Skeletal muscle tissue (tissue), 4 donors: ENCODE results near the gene IPO4. TPM values are rescaled to one million over a fixed set of nuclear protein-coding genes. Genes with fewer than 3 reads are reported as not detected.

ENCODE experiments used
- H3K27ac ChIP-seq: one replicate; pipeline ENCODE4 v1.7.0; 2013; ENCODE audit warnings: mild to moderate bottlenecking, low read depth, low read length, inconsistent platforms
- H3K27me3 ChIP-seq, 3 donors: one replicate each; pipeline ENCODE4 v1.7.0; 2013; ENCODE audit warnings: low read length in 3 of 3; ENCODE audit not compliant: control insufficient read depth in 3 of 3, insufficient read depth in 3 of 3
- H3K36me3 ChIP-seq, 3 donors: one replicate each; pipeline ENCODE4 v1.7.0; 2013; ENCODE audit warnings: low read length in 3 of 3; ENCODE audit not compliant: control insufficient read depth in 3 of 3, insufficient read depth in 3 of 3
- H3K4me1 ChIP-seq, 3 donors: one replicate each; pipeline ENCODE4 v1.7.0; 2013; ENCODE audit warnings: low read length in 3 of 3, mild to moderate bottlenecking in 3 of 3; ENCODE audit not compliant: control insufficient read depth in 3 of 3, insufficient read depth in 3 of 3
- H3K4me3 ChIP-seq, 3 donors: one replicate each; pipeline ENCODE4 v1.7.0; 2013; ENCODE audit warnings: low read length in 3 of 3
- H3K9ac ChIP-seq, 3 donors: one replicate each; pipeline ENCODE4 v1.7.0; 2013; ENCODE audit warnings: low read length in 3 of 3, mild to moderate bottlenecking in 3 of 3, moderate library complexity in 2 of 3, low read depth in 1 of 3
- H3K9me3 ChIP-seq, 3 donors: one replicate each; pipeline ENCODE4 v1.7.0; 2013; ENCODE audit warnings: low read length in 3 of 3; ENCODE audit not compliant: control insufficient read depth in 3 of 3
- total RNA-seq: library from RNA; depleted of rRNA; stranded (reverse); fragments of >200 nt; gene quantifications from one replicate; pipeline ENCODE4 v1.2.3, GENCODE V29; 2014
- donor health status: Osteomylitis.

IPO4 gene
- total RNA-seq, 1 donor from 2014 or later, result 32.9 TPM

DNA sequence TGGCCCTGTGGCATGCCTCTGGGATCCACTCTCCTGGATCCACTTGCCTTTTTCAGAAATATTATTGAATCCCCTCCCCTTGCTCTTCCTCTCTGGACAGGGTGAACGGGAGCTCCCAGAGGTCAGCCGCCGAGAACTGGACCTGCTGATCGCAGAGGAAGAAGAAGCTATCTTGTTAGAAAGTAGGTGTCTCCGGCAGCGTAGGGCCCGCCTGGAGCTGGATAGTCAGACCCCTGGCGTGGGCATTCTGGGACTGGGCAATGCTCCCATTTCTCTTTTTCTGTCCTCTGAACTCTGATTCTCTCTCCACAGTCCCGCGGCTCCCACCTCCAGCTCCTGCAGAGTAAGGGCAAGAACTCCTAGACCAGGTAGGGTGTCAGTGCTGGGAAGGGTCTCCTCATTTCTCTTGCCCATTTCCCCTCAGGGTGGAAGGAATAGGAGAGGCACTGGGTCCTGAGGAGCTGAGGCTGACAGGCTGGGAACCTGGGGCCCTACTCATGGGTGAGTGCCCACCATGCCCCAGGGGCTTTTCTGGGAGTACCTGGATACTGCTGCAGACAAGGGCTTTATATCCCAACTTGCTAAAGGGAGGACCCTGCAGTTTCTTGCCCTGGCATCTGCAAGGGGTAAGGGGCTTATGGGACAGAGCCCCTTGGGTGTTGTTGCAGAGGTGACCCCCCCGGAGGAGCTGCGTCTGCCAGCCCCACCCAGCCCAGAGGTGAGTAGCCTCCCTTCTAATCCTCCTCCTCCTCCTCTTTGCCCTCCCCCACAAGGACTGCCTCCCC lies 11.4 kb downstream of the IPO4 start:
- Histone ChIP-seq H3K27ac (no peak overlapping the region), H3K9ac (no peak overlapping the region), H3K36me3 (peaks cover 33 to 40% (median 38%) of the 10 kb centered on the region in 3 donors), H3K27me3 (peaks cover 0 to 12% (median 12%) of the 10 kb centered on the region in 3 donors), H3K4me3 (no peak overlapping the region), H3K9me3 (no peaks in the 10 kb centered on the region), H3K4me1 (peaks cover 22 to 26% (median 24%) of the 10 kb centered on the region in 3 donors)

- H3K9ac ChIP-seq, result no peak overlapping the region
- no peak overlapping the region for H3K4me3 ChIP-seq
- H3K27me3 ChIP-seq, result peaks cover 0 to 18% (median 17%) of the 10 kb centered on the region in 3 donors
- no peaks in the 10 kb centered on the region for H3K9me3 ChIP-seq
- H3K27ac ChIP-seq, result no peak overlapping the region
- peaks cover 28 to 33% (median 31%) of the 10 kb centered on the region in 3 donors for H3K36me3 ChIP-seq
- H3K4me1 ChIP-seq, result peaks cover 27 to 32% (median 28%) of the 10 kb centered on the region in 3 donors
Measured at GRCh38 chr14:24176599-24176998, 12.0 kb downstream of the IPO4 start.

DNA sequence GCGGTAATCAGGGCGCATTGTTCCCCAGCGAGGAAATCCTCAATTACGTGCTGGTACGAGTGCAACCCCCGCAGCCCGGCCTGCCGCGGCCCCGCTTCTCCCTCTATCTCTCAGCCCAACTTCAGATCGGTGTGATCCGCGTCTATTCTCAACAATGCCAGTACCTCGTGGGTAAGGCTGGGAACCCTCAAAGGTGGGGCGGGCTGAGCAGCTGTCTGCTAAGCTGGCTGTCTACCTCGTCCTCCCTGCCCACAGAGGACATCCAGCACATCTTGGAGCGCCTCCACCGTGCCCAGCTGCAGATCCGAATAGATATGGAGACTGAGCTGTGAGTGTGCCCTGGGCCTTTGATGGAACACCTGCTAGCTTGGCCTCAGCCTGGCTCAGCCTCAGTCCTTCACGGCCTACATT lies 15.7 kb downstream of the IPO4 start:
- no peaks in the 10 kb centered on the region for H3K9me3 ChIP-seq
- H3K27me3 ChIP-seq, result peaks cover 0 to 31% (median 27%) of the 10 kb centered on the region in 3 donors
- H3K9ac ChIP-seq, result no peak overlapping the region
- H3K27ac ChIP-seq, result no peak overlapping the region
- H3K4me1 ChIP-seq, result peaks cover 9 to 14% (median 12%) of the 10 kb centered on the region in 3 donors
- H3K4me3 ChIP-seq, result no peak overlapping the region
- H3K36me3 ChIP-seq, result peaks cover 3 to 6% (median 4%) of the 10 kb centered on the region in 3 donors

DNA sequence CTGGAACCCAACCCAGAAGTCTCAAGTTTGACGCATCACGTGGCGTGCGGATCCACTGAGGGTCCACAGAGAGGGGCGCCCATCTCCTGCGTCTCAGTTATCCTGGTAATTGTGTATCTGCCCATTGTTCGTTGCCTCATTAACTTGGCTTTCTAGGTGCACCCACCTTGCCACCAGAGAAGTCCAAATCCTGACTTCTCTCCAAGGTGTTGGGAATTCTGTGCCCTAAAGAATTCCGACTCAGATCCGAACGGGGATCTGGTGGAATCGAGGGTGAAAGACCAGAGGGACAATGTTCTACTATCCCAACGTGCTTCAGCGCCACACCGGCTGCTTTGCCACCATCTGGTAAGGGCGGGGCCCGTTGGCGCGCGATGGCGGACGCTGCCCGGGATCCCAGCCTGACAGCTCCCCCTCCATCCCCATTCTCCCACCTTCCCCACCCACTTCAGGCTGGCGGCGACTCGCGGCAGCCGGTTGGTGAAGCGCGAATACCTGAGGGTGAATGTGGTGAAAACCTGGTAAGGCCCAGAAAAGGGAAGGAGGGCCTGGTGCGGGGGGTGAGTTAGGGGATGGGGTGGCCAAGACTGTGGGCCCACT lies 16.3 kb downstream of the IPO4 start:
- Histone ChIP-seq H3K9me3 (no peaks in the 10 kb centered on the region), H3K9ac (no peak overlapping the region), H3K27me3 (peaks cover 0 to 31% (median 27%) of the 10 kb centered on the region in 3 donors), H3K4me3 (peak overlapping the region in 2 of 3 donors; percentile 1 to 54), H3K36me3 (peaks cover 7 to 9% (median 8%) of the 10 kb centered on the region in 3 donors), H3K4me1 (peaks cover 9 to 14% (median 12%) of the 10 kb centered on the region in 3 donors), H3K27ac (no peak overlapping the region)

DNA sequence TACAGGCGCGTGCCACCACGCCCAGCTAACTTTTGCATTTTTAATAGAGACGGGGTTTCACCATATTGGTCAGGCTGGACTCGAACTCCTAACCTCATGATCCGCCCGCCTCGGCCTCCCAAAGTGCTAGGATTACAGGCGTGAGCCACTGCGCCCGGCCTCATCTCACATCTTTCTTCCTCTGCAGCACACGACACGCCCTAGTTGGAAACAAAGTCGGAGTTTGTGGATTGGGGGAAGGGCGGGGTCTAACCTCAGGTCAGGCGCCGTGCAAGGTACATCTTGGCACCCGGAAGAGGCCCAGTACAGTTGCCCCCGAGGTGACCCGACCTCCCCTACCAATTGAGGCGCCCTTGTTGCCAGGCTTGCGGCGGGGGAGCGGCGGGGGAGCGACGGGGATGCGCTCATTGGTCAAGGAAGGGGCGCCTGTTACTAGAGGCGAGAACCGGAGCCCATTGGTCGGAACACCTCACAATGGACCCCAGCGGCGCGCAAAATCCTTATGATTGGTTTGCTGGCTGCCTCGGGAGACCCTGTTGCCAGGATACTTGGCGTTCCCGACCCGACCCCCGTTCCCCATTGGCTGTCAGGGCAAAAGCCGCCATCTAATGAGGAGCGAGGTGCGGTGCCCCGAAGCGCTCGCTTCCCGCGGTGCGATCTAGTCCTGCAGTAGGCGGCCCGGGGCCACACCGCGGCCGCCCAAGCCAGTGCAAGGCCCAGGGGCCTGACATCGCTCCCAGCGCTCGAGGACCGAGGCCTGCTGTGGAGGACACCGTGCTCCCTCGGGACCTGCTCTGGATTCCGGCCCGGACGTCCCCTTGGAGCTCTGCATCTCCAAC lies 17.0 kb downstream of the IPO4 start, which contains the start of gene REC8:
Gene REC8 (plus strand): TSS at position 659 of the 839 bp plus-strand sequence. CDS start 473 bp downstream, outside the sequence.
- Histone ChIP-seq H3K27ac (no peak within 1 kb of the TSS), H3K4me3 (peak within 1 kb of the TSS; percentile 1 to 60 (median 54))

GRCh38 chr14:24167469-24168114 lies 21.0 kb downstream of the IPO4 start:
- Histone ChIP-seq H3K9me3 (no peaks in the 10 kb centered on the region), H3K4me3 (no peak overlapping the region), H3K27me3 (peaks cover 0 to 22% (median 19%) of the 10 kb centered on the region in 3 donors), H3K27ac (no peak overlapping the region), H3K9ac (no peak overlapping the region), H3K4me1 (peaks cover 13 to 17% (median 15%) of the 10 kb centered on the region in 3 donors), H3K36me3 (peaks cover 39 to 47% (median 45%) of the 10 kb centered on the region in 3 donors)

More for the DNA sequence above, 17.0 kb downstream of the IPO4 start, which contains the start of gene REC8:
- Histone ChIP-seq H3K27me3 (peaks cover 0 to 31% (median 27%) of the 10 kb centered on the region in 3 donors), H3K36me3 (peaks cover 6 to 13% (median 10%) of the 10 kb centered on the region in 3 donors), H3K9ac (no peak within 1 kb of the TSS), H3K9me3 (no peaks in the 10 kb centered on the region), H3K4me1 (peaks cover 9 to 14% (median 12%) of the 10 kb centered on the region in 3 donors)

GRCh38 chr14:24165785-24166184 lies 22.8 kb downstream of the IPO4 start:
- Histone ChIP-seq H3K9me3 (no peaks in the 10 kb centered on the region), H3K9ac (no peak overlapping the region), H3K36me3 (peaks cover 39 to 47% (median 45%) of the 10 kb centered on the region in 3 donors), H3K27me3 (peaks cover 0 to 7% (median 4%) of the 10 kb centered on the region in 3 donors), H3K4me3 (no peak overlapping the region), H3K27ac (no peak overlapping the region), H3K4me1 (peaks cover 19 to 26% (median 21%) of the 10 kb centered on the region in 3 donors)

- peaks cover 24 to 30% (median 25%) of the 10 kb centered on the region in 3 donors for H3K4me1 ChIP-seq
- no peaks in the 10 kb centered on the region for H3K9me3 ChIP-seq
- peaks cover 52 to 58% (median 56%) of the 10 kb centered on the region in 3 donors for H3K36me3 ChIP-seq
- no peak overlapping the region for H3K4me3 ChIP-seq
- no peaks in the 10 kb centered on the region for H3K27me3 ChIP-seq
- no peak overlapping the region for H3K9ac ChIP-seq
- no peak overlapping the region for H3K27ac ChIP-seq
Measured at GRCh38 chr14:24164518-24164991, 24.1 kb downstream of the IPO4 start.

DNA sequence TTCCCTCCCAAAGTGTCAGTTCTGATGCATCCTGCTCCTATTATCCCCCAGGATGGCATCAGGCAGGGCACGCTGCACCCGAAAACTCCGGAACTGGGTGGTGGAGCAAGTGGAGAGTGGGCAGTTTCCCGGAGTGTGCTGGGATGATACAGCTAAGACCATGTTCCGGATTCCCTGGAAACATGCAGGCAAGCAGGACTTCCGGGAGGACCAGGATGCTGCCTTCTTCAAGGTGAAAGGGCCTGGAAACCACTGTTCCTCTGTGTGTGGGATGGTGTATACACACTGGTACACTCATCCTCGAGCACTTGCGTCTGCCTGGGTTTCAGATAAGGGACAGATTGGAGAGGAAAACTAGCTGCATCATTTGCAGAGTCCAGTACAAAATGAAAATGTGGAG lies 26.5 kb downstream of the IPO4 start:
- Histone ChIP-seq H3K4me3 (peak overlapping the region; percentile 84 to 92 (median 90)), H3K4me1 (peaks cover 24 to 30% (median 25%) of the 10 kb centered on the region in 3 donors), H3K27me3 (no peaks in the 10 kb centered on the region), H3K36me3 (peaks cover 61 to 67% (median 67%) of the 10 kb centered on the region in 3 donors), H3K9me3 (no peaks in the 10 kb centered on the region), H3K9ac (peak overlapping the region in 2 of 3 donors; percentile 80 to 93), H3K27ac (peak overlapping the region; percentile 88)
